Esophagus squamous epithelium (tissue), 4 donors: Measurements from ENCODE around the gene CYP4F8.

Source experiments
- POLR2A ChIP-seq, 4 donors: fragments of 450-650 bp; IDR thresholded peaks; one replicate each; pipeline ENCODE4 v1.6.1; 2017; ENCODE audit warnings: antibody characterized with exemption in 4 of 4, mild to moderate bottlenecking in 4 of 4, moderate library complexity in 3 of 4
- TF ChIP-seq, protein P1 (sequence below), 6 experiments: fragments of 450-650 bp in 4 of 6; fragments of 200-600 bp in 2 of 6; sonication (generic) in 2 of 6; IDR thresholded peaks; one replicate each; pipeline ENCODE4 v1.5.1; 2016 to 2019; ENCODE audit warnings: antibody characterized with exemption in 6 of 6, mild to moderate bottlenecking in 4 of 6, moderate library complexity in 4 of 6

DNA sequence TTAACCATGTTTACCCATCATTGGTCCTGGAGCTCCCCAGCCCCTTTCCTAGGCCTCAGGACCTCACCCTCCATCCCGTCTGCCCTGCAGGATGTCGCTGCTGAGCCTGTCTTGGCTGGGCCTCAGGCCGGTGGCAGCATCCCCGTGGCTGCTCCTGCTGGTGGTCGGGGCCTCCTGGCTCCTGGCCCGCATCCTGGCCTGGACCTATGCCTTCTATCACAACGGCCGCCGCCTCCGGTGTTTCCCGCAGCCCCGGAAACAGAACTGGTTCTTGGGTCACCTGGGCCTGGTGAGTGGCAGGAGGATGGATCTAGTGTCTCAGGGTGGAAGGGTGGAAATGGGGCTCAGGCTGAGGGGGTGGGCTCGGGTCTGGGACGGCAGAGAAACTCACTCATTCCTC is 508 bp downstream of the CYP4F8 start:
- TF ChIP-seq, protein P1, sequence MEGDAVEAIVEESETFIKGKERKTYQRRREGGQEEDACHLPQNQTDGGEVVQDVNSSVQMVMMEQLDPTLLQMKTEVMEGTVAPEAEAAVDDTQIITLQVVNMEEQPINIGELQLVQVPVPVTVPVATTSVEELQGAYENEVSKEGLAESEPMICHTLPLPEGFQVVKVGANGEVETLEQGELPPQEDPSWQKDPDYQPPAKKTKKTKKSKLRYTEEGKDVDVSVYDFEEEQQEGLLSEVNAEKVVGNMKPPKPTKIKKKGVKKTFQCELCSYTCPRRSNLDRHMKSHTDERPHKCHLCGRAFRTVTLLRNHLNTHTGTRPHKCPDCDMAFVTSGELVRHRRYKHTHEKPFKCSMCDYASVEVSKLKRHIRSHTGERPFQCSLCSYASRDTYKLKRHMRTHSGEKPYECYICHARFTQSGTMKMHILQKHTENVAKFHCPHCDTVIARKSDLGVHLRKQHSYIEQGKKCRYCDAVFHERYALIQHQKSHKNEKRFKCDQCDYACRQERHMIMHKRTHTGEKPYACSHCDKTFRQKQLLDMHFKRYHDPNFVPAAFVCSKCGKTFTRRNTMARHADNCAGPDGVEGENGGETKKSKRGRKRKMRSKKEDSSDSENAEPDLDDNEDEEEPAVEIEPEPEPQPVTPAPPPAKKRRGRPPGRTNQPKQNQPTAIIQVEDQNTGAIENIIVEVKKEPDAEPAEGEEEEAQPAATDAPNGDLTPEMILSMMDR (IDR thresholded peaks at IDR 0.05): no peak
- no peak for TF ChIP-seq POLR2A (IDR thresholded peaks at IDR 0.05)
